GM21786 (cell line): Measurements from ENCODE around the gene MGP.

Experiments used
- ATAC-seq: cut with Tn5 transposase; IDR thresholded peaks from one replicate; pipeline ENCODE4 v1.9.1; 2021; ENCODE audit not compliant: unreplicated experiment

MGP gene

DNA sequence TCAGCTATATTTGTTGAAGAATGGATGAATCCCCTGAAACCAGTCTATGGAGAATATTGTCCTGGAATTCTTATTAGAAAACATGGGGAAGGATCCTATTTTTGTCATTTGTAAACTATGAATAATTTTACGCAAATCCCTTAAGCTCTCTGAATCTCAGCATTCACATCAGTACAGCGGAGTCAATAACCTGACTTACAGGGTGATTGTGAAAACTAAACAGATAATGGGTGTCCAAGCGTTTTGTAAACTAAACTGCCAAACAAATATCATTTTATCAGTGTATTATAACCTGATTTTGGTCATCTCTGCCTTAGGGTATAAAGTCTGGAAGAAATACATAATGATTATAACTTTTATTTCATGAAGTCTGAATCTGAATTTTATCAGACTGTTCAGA lies 52.3 kb downstream of the MGP start:
- no peak for ATAC-seq
